Smooth muscle cell (in vitro differentiated cells): Measurements from ENCODE around the gene FCHO1. TPM values are rescaled to one million over a fixed set of nuclear protein-coding genes. Genes with fewer than 3 reads are reported as not detected.

Experiments used
- DNase-seq: peaks from one replicate; lab custom pipeline; 2025; ENCODE audit not compliant: unreplicated experiment; lab: John Stamatoyannopoulos, UW
- H2AFZ ChIP-seq: fragments of 200-600 bp; sonication (generic); 2 replicates; pipeline ENCODE4 v1.6.0; 2016; ENCODE audit warnings: antibody characterized with exemption, low read depth, mild to moderate bottlenecking
- H3F3A ChIP-seq: fragments of 200-600 bp; sonication (generic); 2 replicates; pipeline ENCODE4 v1.6.0; 2017; ENCODE audit warnings: antibody characterized with exemption, low read depth
- H3K27ac ChIP-seq: fragments of 200-600 bp; sonication (generic); 2 replicates; pipeline ENCODE4 v1.5.1; 2016; ENCODE audit warnings: low read depth, mild to moderate bottlenecking
- H3K27me3 ChIP-seq: fragments of 200-600 bp; sonication (generic); 2 replicates; pipeline ENCODE4 v1.6.1; 2016; ENCODE audit warnings: low read depth, mild to moderate bottlenecking
- H3K36me3 ChIP-seq: fragments of 200-600 bp; sonication (generic); 2 replicates; pipeline ENCODE4 v1.5.1; 2016; ENCODE audit warnings: low read depth
- H3K4me1 ChIP-seq: fragments of 200-600 bp; sonication (generic); 2 replicates; pipeline ENCODE4 v1.5.1; 2016; ENCODE audit warnings: low read depth
- H3K4me2 ChIP-seq: fragments of 200-600 bp; sonication (generic); 2 replicates; pipeline ENCODE4 v1.6.0; 2016; ENCODE audit warnings: mild to moderate bottlenecking
- H3K4me3 ChIP-seq: fragments of 200-600 bp; sonication (generic); 2 replicates; pipeline ENCODE4 v1.5.1; 2016; ENCODE audit warnings: mild to moderate bottlenecking
- H3K79me2 ChIP-seq: fragments of 200-600 bp; sonication (generic); 2 replicates; pipeline ENCODE4 v1.6.0; 2016; ENCODE audit warnings: low read depth, mild to moderate bottlenecking
- H3K9ac ChIP-seq: fragments of 200-600 bp; sonication (generic); 2 replicates; pipeline ENCODE4 v1.6.0; 2016; ENCODE audit warnings: low read depth
- H3K9me3 ChIP-seq: fragments of 200-600 bp; sonication (generic); replicated peaks from 2 replicates; pipeline ENCODE4 v1.5.1; 2016; ENCODE audit warnings: low read depth
- H4K20me1 ChIP-seq: fragments of 200-600 bp; sonication (generic); 2 replicates; pipeline ENCODE4 v1.6.0; 2016; ENCODE audit warnings: low read depth
- WGBS: methylation state at CpG from one replicate; pipeline ENCODE4 v1.1.7; 2016; ENCODE audit warnings: low lambda C conversion rate; 5-methylcytosine and 5-hydroxymethylcytosine counted together
- polyA plus RNA-seq: library from polyadenylated mRNA; unstranded; fragments of >200 nt; fragmentation: Nextera tagmentation; extraction: Ambion mirVana; gene quantifications from 2 replicates; pipeline ENCODE4 v1.2.1, GENCODE V29; 2016
- total RNA-seq: library from RNA; depleted of rRNA; stranded (reverse); fragments of >200 nt; gene quantifications from 2 replicates; pipeline ENCODE4 v1.2.3, GENCODE V29; 2014
- TF ChIP-seq, protein P1 (sequence below): fragments of 200-600 bp; sonication (generic); IDR thresholded peaks from 2 replicates; pipeline ENCODE4 v1.5.1; 2017; ENCODE audit warnings: borderline replicate concordance, mild to moderate bottlenecking, antibody characterized with exemption; ENCODE audit not compliant: insufficient read depth, poor library complexity, severe bottlenecking

Gene FCHO1
- total and polyA plus RNA-seq, 2 experiments from 2014 or later, result 1.0 to 5.3 TPM

DNA sequence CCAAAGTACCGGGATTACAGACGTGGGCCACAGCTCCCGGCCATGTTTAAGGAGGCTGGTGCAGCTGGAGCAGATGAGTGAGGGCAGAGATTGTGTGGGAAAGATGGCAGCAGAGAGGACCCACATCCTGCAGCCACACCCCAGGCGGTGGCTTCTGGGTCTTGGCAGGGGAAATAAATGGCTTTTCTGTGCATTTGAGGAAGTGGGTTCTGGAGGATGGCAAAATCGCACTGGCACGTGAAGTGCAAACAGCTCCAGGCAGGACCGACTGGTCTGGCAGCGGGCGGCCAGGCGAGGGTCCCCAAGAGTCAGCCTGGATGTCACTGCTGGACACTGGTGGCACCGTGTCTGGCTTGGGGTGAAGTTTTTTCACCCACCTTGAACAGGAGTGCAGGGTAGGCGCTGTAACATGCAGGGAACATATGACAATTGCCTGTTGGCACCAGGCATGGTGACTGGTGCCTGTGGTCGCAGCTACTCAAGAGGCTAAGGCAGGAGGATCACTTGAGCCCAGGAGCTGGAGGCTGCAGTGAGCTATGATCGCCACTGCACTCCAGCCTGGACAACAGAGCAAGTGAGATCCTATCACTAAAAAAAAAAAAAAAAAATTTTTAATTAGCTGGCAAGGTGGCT is 52.1 kb downstream of the FCHO1 start:
- DNase-seq, result no peak
- no peak overlapping the region for H2AFZ ChIP-seq
- no peak overlapping the region for H3K27ac ChIP-seq
- WGBS, result 86% methylated on average over 13 of the region's 14 CpGs
- no peaks in the 10 kb centered on the region for H3F3A ChIP-seq
- no peaks in the 10 kb centered on the region for H3K9me3 ChIP-seq
- H3K79me2 ChIP-seq, result no peaks in the 10 kb centered on the region
- H4K20me1 ChIP-seq, result no peaks in the 10 kb centered on the region
- no peak overlapping the region for H3K9ac ChIP-seq
- TF ChIP-seq, protein P1, sequence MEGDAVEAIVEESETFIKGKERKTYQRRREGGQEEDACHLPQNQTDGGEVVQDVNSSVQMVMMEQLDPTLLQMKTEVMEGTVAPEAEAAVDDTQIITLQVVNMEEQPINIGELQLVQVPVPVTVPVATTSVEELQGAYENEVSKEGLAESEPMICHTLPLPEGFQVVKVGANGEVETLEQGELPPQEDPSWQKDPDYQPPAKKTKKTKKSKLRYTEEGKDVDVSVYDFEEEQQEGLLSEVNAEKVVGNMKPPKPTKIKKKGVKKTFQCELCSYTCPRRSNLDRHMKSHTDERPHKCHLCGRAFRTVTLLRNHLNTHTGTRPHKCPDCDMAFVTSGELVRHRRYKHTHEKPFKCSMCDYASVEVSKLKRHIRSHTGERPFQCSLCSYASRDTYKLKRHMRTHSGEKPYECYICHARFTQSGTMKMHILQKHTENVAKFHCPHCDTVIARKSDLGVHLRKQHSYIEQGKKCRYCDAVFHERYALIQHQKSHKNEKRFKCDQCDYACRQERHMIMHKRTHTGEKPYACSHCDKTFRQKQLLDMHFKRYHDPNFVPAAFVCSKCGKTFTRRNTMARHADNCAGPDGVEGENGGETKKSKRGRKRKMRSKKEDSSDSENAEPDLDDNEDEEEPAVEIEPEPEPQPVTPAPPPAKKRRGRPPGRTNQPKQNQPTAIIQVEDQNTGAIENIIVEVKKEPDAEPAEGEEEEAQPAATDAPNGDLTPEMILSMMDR, result no peak
- H3K36me3 ChIP-seq, result no peaks in the 10 kb centered on the region
- no peak overlapping the region for H3K4me3 ChIP-seq
- H3K4me2 ChIP-seq, result no peak overlapping the region
- H3K27me3 ChIP-seq, result no peaks in the 10 kb centered on the region
- no peaks in the 10 kb centered on the region for H3K4me1 ChIP-seq

GRCh38 chr19:17805427-17805826 is 54.1 kb downstream of the FCHO1 start:
- no peaks in the 10 kb centered on the region for H4K20me1 ChIP-seq
- H3K9me3 ChIP-seq, result no peaks in the 10 kb centered on the region
- no peaks in the 10 kb centered on the region for H3F3A ChIP-seq
- TF ChIP-seq, protein P1, result no peak
- no peak overlapping the region for H2AFZ ChIP-seq
- DNase-seq, result no peak
- H3K4me3 ChIP-seq, result no peak overlapping the region
- no peak overlapping the region for H3K4me2 ChIP-seq
- no peaks in the 10 kb centered on the region for H3K36me3 ChIP-seq
- H3K27ac ChIP-seq, result no peak overlapping the region
- no peak overlapping the region for H3K9ac ChIP-seq
- WGBS, result 90% methylated on average over 4 of the region's 4 CpGs
- no peaks in the 10 kb centered on the region for H3K4me1 ChIP-seq
- H3K79me2 ChIP-seq, result no peaks in the 10 kb centered on the region
- no peaks in the 10 kb centered on the region for H3K27me3 ChIP-seq

GRCh38 chr19:17806945-17807344 is 55.7 kb downstream of the FCHO1 start:
- H3K9ac ChIP-seq, result no peak overlapping the region
- 87% methylated on average over 3 of the region's 3 CpGs for WGBS
- TF ChIP-seq, protein P1, result no peak
- no peaks in the 10 kb centered on the region for H3K4me1 ChIP-seq
- H3K4me2 ChIP-seq, result no peak overlapping the region
- no peaks in the 10 kb centered on the region for H3K27me3 ChIP-seq
- no peak for DNase-seq
- H3K79me2 ChIP-seq, result no peaks in the 10 kb centered on the region
- no peaks in the 10 kb centered on the region for H4K20me1 ChIP-seq
- H2AFZ ChIP-seq, result no peak overlapping the region
- no peaks in the 10 kb centered on the region for H3K36me3 ChIP-seq
- no peak overlapping the region for H3K27ac ChIP-seq
- H3K4me3 ChIP-seq, result no peak overlapping the region
- H3F3A ChIP-seq, result no peaks in the 10 kb centered on the region
- no peaks in the 10 kb centered on the region for H3K9me3 ChIP-seq

- 90% methylated on average over 27 of the region's 38 CpGs for WGBS
- H3K36me3 ChIP-seq, result no peaks in the 10 kb centered on the region
- H3K4me2 ChIP-seq, result no peak overlapping the region
- H4K20me1 ChIP-seq, result no peaks in the 10 kb centered on the region
- no peaks in the 10 kb centered on the region for H3K79me2 ChIP-seq
- no peak for DNase-seq
- H3K4me3 ChIP-seq, result no peak overlapping the region
- H3K9me3 ChIP-seq, result no peaks in the 10 kb centered on the region
- no peaks in the 10 kb centered on the region for H3F3A ChIP-seq
- H3K9ac ChIP-seq, result no peak overlapping the region
- H3K27me3 ChIP-seq, result peaks cover 6% of the 10 kb centered on the region
- H2AFZ ChIP-seq, result no peak overlapping the region
- TF ChIP-seq, protein P1, result no peak
- H3K27ac ChIP-seq, result no peak overlapping the region
- H3K4me1 ChIP-seq, result no peaks in the 10 kb centered on the region
Observed at GRCh38 chr19:17807731-17808316, 56.5 kb downstream of the FCHO1 start.
